SK-N-SH treated with all-trans-retinoic acid at 6 μM for 48 hours (cell line): Measurements from ENCODE around the gene ABCA10.

Experiments
- RARB ChIP-seq: fragments of 250-450 bp; sonication (Bioruptor Pico); IDR thresholded peaks from 2 replicates; pipeline ENCODE4 v1.8.0; 2021; ENCODE audit warnings: mild to moderate bottlenecking, moderate library complexity
- ZC3H10 ChIP-seq: fragments of 250-450 bp; sonication (Bioruptor Pico); IDR thresholded peaks from 2 replicates; pipeline ENCODE4 v1.5.1; 2021; ENCODE audit warnings: mild to moderate bottlenecking, moderate library complexity
- ZFP30 ChIP-seq: fragments of 450-650 bp; formaldehyde crosslinking; IDR thresholded peaks from 2 replicates; pipeline ENCODE4 v1.5.0; 2022; ENCODE audit warnings: mild to moderate bottlenecking, moderate library complexity
- TF ChIP-seq, protein P1 (sequence below): fragments of 250-450 bp; sonication (Bioruptor Pico); IDR thresholded peaks from 2 replicates; pipeline ENCODE4 v1.5.0; 2020; ENCODE audit warnings: mild to moderate bottlenecking, moderate library complexity

GRCh38 chr17:69268543-69269014 is 40.0 kb upstream of the ABCA10 start:
- TF ChIP-seq RARB (CRISPR knock-in tag) (no peak), ZFP30 (CRISPR knock-in tag) (no peak), ZC3H10 (CRISPR knock-in tag) (no peak)
- TF ChIP-seq, protein P1, sequence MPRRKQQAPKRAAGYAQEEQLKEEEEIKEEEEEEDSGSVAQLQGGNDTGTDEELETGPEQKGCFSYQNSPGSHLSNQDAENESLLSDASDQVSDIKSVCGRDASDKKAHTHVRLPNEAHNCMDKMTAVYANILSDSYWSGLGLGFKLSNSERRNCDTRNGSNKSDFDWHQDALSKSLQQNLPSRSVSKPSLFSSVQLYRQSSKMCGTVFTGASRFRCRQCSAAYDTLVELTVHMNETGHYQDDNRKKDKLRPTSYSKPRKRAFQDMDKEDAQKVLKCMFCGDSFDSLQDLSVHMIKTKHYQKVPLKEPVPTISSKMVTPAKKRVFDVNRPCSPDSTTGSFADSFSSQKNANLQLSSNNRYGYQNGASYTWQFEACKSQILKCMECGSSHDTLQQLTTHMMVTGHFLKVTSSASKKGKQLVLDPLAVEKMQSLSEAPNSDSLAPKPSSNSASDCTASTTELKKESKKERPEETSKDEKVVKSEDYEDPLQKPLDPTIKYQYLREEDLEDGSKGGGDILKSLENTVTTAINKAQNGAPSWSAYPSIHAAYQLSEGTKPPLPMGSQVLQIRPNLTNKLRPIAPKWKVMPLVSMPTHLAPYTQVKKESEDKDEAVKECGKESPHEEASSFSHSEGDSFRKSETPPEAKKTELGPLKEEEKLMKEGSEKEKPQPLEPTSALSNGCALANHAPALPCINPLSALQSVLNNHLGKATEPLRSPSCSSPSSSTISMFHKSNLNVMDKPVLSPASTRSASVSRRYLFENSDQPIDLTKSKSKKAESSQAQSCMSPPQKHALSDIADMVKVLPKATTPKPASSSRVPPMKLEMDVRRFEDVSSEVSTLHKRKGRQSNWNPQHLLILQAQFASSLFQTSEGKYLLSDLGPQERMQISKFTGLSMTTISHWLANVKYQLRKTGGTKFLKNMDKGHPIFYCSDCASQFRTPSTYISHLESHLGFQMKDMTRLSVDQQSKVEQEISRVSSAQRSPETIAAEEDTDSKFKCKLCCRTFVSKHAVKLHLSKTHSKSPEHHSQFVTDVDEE (CRISPR knock-in tag), result no peak
